22Rv1 (cell line): ENCODE results near the gene CETN2.
"Not testable (repeated sequence)": the region's sequence is repeated elsewhere in the genome, so short reads cannot be mapped to it uniquely, and the experiment has no call there.

Source experiments
- CTCF ChIP-seq: fragments of 450-650 bp; IDR thresholded peaks from 2 replicates; pipeline ENCODE4 v1.5.1; 2017; ENCODE audit warnings: mild to moderate bottlenecking
- ZFX ChIP-seq: fragments of 450-650 bp; IDR thresholded peaks from 2 replicates; pipeline ENCODE4 v1.6.1; 2017; ENCODE audit warnings: antibody characterized with exemption, borderline replicate concordance

GRCh38 chrX:152787062-152787461 is 43.5 kb downstream of the CETN2 start:
- TF ChIP-seq CTCF, ZFX: not testable (repeated sequence)
